Subcutaneous adipose tissue (tissue), 4 donors: ENCODE results near the gene GSAP. TPM values are rescaled to one million over a fixed set of nuclear protein-coding genes. Genes with fewer than 3 reads are reported as not detected.

ENCODE experiments used
- total RNA-seq, 4 donors: library from RNA; depleted of rRNA; stranded (reverse); fragments of >200 nt; gene quantifications; one replicate each; pipeline ENCODE4 v1.1.0, GENCODE V29; 2016
- TF ChIP-seq, protein P1 (sequence below): fragments of 450-650 bp; IDR thresholded peaks from one replicate; pipeline ENCODE4 v1.5.1; 2016; ENCODE audit warnings: low read depth, mild to moderate bottlenecking, control low read depth, antibody characterized with exemption, moderate library complexity

GSAP gene, protein sequence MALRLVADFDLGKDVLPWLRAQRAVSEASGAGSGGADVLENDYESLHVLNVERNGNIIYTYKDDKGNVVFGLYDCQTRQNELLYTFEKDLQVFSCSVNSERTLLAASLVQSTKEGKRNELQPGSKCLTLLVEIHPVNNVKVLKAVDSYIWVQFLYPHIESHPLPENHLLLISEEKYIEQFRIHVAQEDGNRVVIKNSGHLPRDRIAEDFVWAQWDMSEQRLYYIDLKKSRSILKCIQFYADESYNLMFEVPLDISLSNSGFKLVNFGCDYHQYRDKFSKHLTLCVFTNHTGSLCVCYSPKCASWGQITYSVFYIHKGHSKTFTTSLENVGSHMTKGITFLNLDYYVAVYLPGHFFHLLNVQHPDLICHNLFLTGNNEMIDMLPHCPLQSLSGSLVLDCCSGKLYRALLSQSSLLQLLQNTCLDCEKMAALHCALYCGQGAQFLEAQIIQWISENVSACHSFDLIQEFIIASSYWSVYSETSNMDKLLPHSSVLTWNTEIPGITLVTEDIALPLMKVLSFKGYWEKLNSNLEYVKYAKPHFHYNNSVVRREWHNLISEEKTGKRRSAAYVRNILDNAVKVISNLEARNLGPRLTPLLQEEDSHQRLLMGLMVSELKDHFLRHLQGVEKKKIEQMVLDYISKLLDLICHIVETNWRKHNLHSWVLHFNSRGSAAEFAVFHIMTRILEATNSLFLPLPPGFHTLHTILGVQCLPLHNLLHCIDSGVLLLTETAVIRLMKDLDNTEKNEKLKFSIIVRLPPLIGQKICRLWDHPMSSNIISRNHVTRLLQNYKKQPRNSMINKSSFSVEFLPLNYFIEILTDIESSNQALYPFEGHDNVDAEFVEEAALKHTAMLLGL
- 10 to 100 TPM; 29.6 to 50.1 (median 40.9) TPM for total RNA-seq

DNA sequence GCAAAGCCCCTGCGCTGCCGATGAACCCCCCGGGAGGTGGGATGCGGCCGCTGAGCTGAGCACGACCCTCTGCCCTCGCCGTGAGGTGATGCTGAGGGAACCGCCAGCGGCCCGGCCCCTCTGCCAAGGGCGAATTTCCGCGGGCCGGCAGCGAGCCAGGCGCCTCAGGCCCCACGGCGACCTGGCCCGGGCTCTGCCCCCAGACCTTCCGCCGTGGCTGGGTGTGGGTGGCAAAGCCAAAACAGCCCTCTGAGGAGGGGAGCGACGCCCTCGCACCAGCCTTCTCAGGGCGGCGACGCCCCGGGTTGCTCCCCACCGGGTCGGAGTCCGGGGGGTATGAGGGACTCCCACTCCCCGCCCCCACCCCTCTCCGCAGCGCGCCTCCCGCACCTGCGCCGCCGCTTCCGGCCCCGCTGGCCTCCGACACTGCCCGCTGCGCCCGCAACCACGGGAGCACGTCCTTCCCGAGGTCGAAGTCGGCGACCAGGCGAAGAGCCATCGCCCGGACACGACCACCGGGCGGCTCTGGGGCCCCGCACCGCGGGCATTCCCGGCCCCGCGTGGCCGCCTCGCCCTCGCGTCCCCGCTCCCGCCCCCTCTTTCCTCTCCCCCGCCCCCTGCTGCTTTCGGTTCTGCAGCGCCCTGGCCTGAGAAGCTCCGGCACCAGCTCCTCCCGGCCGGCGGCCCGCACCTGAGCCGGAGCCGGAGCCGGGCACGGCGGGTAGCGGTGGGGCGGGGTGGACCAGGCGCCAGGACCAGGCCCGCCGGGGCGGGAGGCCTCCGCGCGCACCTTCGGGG lies at the start of gene GSAP:
Gene GSAP, minus strand, starts transcription at position 527 of the 798 bp plus-strand sequence. Its CDS starts 28 bp downstream, at position 499.
- TF ChIP-seq, protein P1, sequence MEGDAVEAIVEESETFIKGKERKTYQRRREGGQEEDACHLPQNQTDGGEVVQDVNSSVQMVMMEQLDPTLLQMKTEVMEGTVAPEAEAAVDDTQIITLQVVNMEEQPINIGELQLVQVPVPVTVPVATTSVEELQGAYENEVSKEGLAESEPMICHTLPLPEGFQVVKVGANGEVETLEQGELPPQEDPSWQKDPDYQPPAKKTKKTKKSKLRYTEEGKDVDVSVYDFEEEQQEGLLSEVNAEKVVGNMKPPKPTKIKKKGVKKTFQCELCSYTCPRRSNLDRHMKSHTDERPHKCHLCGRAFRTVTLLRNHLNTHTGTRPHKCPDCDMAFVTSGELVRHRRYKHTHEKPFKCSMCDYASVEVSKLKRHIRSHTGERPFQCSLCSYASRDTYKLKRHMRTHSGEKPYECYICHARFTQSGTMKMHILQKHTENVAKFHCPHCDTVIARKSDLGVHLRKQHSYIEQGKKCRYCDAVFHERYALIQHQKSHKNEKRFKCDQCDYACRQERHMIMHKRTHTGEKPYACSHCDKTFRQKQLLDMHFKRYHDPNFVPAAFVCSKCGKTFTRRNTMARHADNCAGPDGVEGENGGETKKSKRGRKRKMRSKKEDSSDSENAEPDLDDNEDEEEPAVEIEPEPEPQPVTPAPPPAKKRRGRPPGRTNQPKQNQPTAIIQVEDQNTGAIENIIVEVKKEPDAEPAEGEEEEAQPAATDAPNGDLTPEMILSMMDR, result no peak

DNA sequence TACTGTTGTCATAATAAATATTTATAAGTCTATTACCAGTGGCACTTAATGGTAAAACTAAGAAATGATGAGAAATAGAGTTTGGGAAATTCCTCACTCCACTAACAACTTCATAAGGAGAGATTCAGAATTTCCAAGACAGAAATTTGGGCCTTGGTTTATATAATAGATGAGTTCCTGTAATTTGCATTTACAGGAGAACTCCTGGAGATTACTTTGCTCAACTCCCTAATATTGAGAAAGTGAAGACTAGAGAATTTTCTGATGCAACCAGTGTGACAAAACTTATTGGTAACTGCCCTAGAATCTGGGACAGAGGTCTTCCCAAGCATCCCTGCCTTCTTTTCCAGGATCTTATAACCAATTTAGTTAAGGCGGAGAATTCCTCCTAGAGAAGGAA lies 49.1 kb upstream of the GSAP start:
- TF ChIP-seq, protein P1, result no peak

DNA sequence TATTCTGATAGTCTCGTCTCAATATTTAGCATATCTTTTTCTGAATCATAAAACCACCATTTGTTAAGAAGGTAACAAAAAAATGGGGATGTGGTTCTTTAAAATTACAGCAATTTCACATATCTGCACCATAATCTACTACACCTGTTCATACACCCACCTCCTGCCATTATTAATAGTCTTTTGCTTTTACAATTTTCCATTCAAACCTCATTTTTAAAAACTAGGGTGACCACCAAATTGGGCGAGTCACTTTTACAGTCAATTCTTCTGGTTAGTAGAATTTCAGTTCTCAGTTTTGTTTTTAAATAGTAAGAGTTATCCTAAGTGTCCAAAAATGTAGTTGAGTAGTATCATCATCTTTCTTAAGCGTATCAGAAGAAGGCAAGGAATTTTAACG lies 48.4 kb upstream of the GSAP start:
- TF ChIP-seq, protein P1, result no peak

DNA sequence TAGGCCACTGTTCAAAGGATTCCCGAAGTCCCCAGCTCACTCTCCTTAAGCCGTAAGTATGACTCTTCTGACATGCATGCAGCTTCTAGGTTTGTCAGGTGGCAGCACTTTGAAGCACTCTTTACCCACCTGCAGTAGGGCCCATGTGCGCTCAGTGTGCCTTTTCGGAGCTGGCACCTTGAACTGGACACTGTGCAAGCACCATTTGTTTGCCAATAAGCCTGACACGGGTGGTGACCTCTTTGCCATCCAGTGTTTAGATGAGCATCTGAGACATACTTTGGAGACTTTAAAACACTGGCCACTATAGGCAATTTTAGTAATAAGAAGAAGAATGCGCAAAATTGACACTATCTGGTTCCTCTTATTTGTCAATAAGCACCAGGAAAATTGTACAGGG lies 45.7 kb upstream of the GSAP start:
- TF ChIP-seq, protein P1, result no peak

DNA sequence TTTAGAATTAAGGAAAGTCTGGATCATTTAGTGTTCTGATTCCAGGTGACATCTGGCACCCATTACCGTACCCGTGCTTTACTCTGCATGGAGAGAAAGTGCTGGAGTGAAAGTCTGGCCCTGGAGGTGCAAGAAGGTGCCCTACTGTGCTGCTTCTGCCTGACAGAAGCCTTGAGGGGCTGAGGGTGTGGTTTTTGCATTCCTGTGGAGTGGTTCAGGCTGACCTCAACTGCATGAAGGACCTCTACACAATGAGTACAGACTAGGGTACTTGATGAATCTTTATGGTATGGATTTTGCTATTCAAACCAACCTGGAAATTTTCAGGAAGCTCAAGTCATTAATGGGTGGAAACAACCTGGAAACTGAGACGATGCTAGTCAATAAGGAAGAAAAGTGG lies 45.1 kb upstream of the GSAP start:
- TF ChIP-seq, protein P1, result no peak

DNA sequence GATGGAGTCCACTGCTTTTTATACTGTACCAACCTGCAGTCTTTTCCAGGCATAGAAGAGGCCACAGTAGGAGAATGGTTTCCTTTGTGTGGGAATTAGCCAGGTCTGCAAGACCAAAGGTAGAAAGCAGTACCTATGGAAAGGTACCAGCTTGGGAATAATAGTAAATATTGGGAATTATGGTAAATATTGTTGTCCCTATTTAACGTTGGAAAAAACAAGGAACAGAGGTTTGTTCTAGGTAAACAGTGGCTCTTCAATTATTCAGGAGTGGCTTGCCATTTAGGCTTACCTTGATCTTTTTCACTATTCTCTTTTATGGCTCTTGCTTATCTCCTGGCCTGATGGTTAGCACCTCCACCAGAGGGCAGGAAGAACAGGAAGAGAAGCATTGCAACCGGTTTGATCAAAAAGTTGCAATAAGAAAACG lies 43.9 kb upstream of the GSAP start:
- TF ChIP-seq, protein P1, result no peak

DNA sequence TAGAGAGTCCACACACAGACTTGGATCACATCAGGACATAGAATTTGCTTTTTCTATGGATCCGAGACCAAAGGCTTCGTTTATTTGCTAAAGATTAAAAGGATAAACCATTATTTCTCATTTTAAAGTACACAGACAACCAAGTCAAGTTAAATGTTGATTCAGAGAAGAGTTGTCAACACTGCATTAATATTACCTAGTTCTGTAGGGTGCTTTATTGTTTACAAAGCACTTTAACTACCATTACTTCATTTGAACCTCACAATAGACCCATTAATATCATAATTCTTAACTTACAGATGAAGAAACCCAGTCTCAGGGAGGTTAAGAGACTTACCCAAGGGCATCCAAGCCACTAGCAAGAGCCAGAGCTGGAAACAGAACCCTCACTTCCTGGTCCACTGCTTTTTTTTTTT lies 43.2 kb upstream of the GSAP start:
- TF ChIP-seq, protein P1, result no peak
